Subcutaneous adipose tissue (tissue), 4 donors: ENCODE data around the gene USP17L5. TPM values are rescaled to one million over a fixed set of nuclear protein-coding genes. Genes with fewer than 3 reads are reported as not detected.
"Not testable (repeated sequence)": the region's sequence is repeated elsewhere in the genome, so short reads cannot be mapped to it uniquely, and the experiment has no call there.

ENCODE experiments used
- CTCF ChIP-seq: fragments of 450-650 bp; IDR thresholded peaks from one replicate; pipeline ENCODE4 v1.5.1; 2016; ENCODE audit warnings: low read depth, mild to moderate bottlenecking, control low read depth, antibody characterized with exemption, moderate library complexity
- total RNA-seq, 4 donors: library from RNA; depleted of rRNA; stranded (reverse); fragments of >200 nt; gene quantifications; one replicate each; pipeline ENCODE4 v1.1.0, GENCODE V29; 2016

USP17L5 gene
- total RNA-seq, 4 donors from 2014 or later, result not detected

DNA sequence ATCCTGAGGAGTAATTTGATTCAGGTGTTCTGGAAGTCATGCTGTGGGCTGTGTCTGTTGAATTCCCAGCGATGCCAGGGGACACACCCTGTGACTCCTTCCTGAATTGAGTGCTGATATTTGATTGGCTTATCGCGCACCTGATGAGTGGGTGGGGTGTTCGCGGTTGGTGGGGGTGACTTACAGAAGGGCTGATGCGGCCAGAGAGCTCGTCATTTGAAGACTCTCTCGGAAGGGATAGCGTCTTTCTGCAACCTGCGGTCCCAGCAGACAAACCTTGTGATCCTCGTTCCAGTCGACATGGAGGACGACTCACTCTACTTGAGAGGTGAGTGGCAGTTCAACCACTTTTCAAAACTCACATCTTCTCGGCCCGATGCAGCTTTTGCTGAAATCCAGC, 23.6 kb downstream of the USP17L5 start, which contains the start of gene USP17L30:
Gene USP17L30 (plus strand): TSS at position 301 of the 400 bp plus-strand sequence. CDS start 0 bp downstream, at position 301.
- TF ChIP-seq CTCF, result not testable (repeated sequence)

GRCh38 chr4:9384126-9384525, 44.9 kb downstream of the USP17L5 start:
- TF ChIP-seq CTCF, result no peak

Other genes starting within 250 kb of the USP17L5 start
- gene FAM90A26, start 169.0 kb upstream of the USP17L5 start, total RNA-seq, result not detected
- not detected for gene USP17L10, start 128.7 kb upstream of the USP17L5 start, total RNA-seq
- not detected for gene USP17L11, start 124.0 kb upstream of the USP17L5 start, total RNA-seq
- not detected for gene USP17L12, start 119.3 kb upstream of the USP17L5 start, total RNA-seq
- not detected for gene USP17L13, start 114.5 kb upstream of the USP17L5 start, total RNA-seq
- gene USP17L15, start 105.0 kb upstream of the USP17L5 start, total RNA-seq, result not detected
- not detected for gene USP17L17, start 95.5 kb upstream of the USP17L5 start, total RNA-seq
- gene USP17L18, start 90.8 kb upstream of the USP17L5 start, total RNA-seq, result not detected
- not detected for gene USP17L19, start 86.0 kb upstream of the USP17L5 start, total RNA-seq
- gene USP17L20, start 81.3 kb upstream of the USP17L5 start, total RNA-seq, result not detected
- gene USP17L21, start 76.5 kb upstream of the USP17L5 start, total RNA-seq, result not detected
- gene USP17L22, start 71.8 kb upstream of the USP17L5 start, total RNA-seq, result not detected
- not detected for gene USP17L24, start 14.2 kb upstream of the USP17L5 start, total RNA-seq
- gene USP17L25, start 9.5 kb upstream of the USP17L5 start, total RNA-seq, result not detected
- gene USP17L26, start 4.7 kb upstream of the USP17L5 start, total RNA-seq, result not detected
- gene USP17L27, start 4.7 kb downstream of the USP17L5 start, total RNA-seq, result not detected
- gene USP17L28, start 9.5 kb downstream of the USP17L5 start, total RNA-seq, result not detected
- gene USP17L29, start 14.2 kb downstream of the USP17L5 start, total RNA-seq, result not detected
- not detected for gene USP17L30, start 23.7 kb downstream of the USP17L5 start, total RNA-seq
- not detected for gene DEFB131A, start 105.0 kb downstream of the USP17L5 start, total RNA-seq